K562 (cell line): ENCODE measurements around the gene UNC13A. TPM values are rescaled to one million over a fixed set of nuclear protein-coding genes. Genes with fewer than 3 reads are reported as not detected.

Source experiments
- ATAC-seq: fragments of 200-7000 bp; cut with Tn5 transposase; 3 replicates; pipeline ENCODE4 v1.9.1; 2020; ENCODE audit warnings: moderate library complexity
- BruUV-seq: library from RNA; stranded (reverse); fragments of 400-500 nt; replicated peaks from 2 replicates; lab custom pipeline; 2021; lab: Mats Ljungman, UMichigan
- CTCF ChIA-PET: fragments of 300-600 bp; formaldehyde crosslinking; extraction: SDS; loops from one replicate; lab custom pipeline; 2021; ENCODE audit warnings: low intra/inter-chr PET ratio; lab: Yijun Ruan, JAX
- POLR2A ChIA-PET: fragments of 300-600, 350-650 bp; sonication (Branson Sonifier 250); formaldehyde crosslinking; extraction: SDS; loops from one replicate; lab custom pipeline; 2021; ENCODE audit warnings: antibody characterized with exemption, inconsistent platforms; lab: Yijun Ruan, JAX
- DNase-seq, 4 experiments: peaks; one replicate each; pipeline versions ENCODE4 v3.0.0 to v3.0.0-alpha.2; 2011 to 2018; ENCODE audit warnings: low spot score in 3 of 4, mixed read lengths in 3 of 4; ENCODE audit errors: extremely low read depth in 1 of 4
- FAIRE-seq: peaks from 2 replicates; lab custom pipeline; 2011; peaks lifted over from hg19 to GRCh38; lab: Jason Lieb, UNC
- H2AFZ ChIP-seq: 2 replicates; pipeline ENCODE4 v1.6.0; 2011; ENCODE audit warnings: low read depth, low read length, control low read depth, inconsistent platforms
- H3K27ac ChIP-seq: fragments of 200-600 bp; 3 replicates; pipeline ENCODE4 v1.8.0; 2011; ENCODE audit warnings: low read depth, mild to moderate bottlenecking, control low read depth, inconsistent platforms, low read length, moderate library complexity, mixed read lengths; ENCODE audit errors: extremely low read depth
- H3K27me3 ChIP-seq, 2 experiments: fragments of 300-600 bp in 1 of 2; 2 replicates in 1 of 2; 3 replicates in 1 of 2; pipeline versions ENCODE4 v1.6.0 to v1.8.0; 2011; ENCODE audit warnings: inconsistent platforms in 2 of 2, low read length in 2 of 2, mild to moderate bottlenecking in 1 of 2, mixed read lengths in 1 of 2, moderate library complexity in 1 of 2; ENCODE audit not compliant: control insufficient read depth in 2 of 2, insufficient read depth in 2 of 2
- H3K36me3 ChIP-seq: fragments of 300-600 bp; 3 replicates; pipeline ENCODE4 v1.8.0; 2011; ENCODE audit warnings: mild to moderate bottlenecking, low read length, inconsistent platforms; ENCODE audit not compliant: control insufficient read depth, insufficient read depth
- H3K4me1 ChIP-seq, 2 experiments: fragments of 200-600 bp in 1 of 2; replicated peaks in 1 of 2; 2 replicates in 1 of 2; 3 replicates in 1 of 2; pipeline versions ENCODE4 v1.5.1 to v1.8.0; 2011; ENCODE audit warnings: inconsistent platforms in 2 of 2, low read length in 2 of 2, mild to moderate bottlenecking in 1 of 2, mixed read lengths in 1 of 2, moderate library complexity in 1 of 2; ENCODE audit not compliant: control insufficient read depth in 2 of 2, insufficient read depth in 2 of 2
- H3K4me2 ChIP-seq: 2 replicates; pipeline ENCODE4 v1.6.1; 2011; ENCODE audit warnings: low read length, control low read depth, inconsistent platforms, mixed read lengths; ENCODE audit not compliant: insufficient read depth
- H3K4me3 ChIP-seq: fragments of 200-600 bp; sonication (generic), shearing (Covaris generic); 2 replicates; pipeline ENCODE4 v1.5.1; 2016; ENCODE audit warnings: control low read depth, inconsistent platforms
- H3K79me2 ChIP-seq: fragments of 200-600 bp; 3 replicates; pipeline ENCODE4 v1.8.0; 2011; ENCODE audit warnings: low read length, inconsistent platforms; ENCODE audit not compliant: control insufficient read depth, insufficient read depth
- H3K9ac ChIP-seq, 2 experiments: 2 replicates each; pipeline versions ENCODE4 v1.6.0 to v1.6.1; 2011; ENCODE audit warnings: low read depth in 2 of 2, low read length in 2 of 2, control low read depth in 1 of 2, inconsistent platforms in 1 of 2, mild to moderate bottlenecking in 1 of 2, mixed read lengths in 1 of 2; ENCODE audit not compliant: insufficient read depth in 1 of 2
- H3K9me1 ChIP-seq: one replicate; pipeline ENCODE4 v1.6.0; 2011; ENCODE audit warnings: inconsistent platforms, mild to moderate bottlenecking, low read length, moderate library complexity; ENCODE audit not compliant: control insufficient read depth, insufficient read depth
- H3K9me3 ChIP-seq: replicated peaks from 2 replicates; pipeline ENCODE4 v1.5.1; 2011; ENCODE audit warnings: low read depth, low read length, inconsistent platforms; ENCODE audit not compliant: control insufficient read depth, insufficient read depth
- H4K20me1 ChIP-seq: replicated peaks from 2 replicates; pipeline ENCODE4 v1.6.1; 2011; ENCODE audit warnings: low read length, inconsistent platforms, mixed read lengths; ENCODE audit not compliant: control insufficient read depth, insufficient read depth
- AFF4 ChIP-seq: sonication (generic); formaldehyde crosslinking; IDR thresholded peaks from 2 replicates; pipeline ENCODE4 v1.8.0; 2023; ENCODE audit warnings: mild to moderate bottlenecking, missing genetic modification reagents
- BACH1 ChIP-seq: fragments of 200-800 bp; sonication (Bioruptor generic); IDR thresholded peaks from 2 replicates; pipeline ENCODE4 v1.6.1; 2016; ENCODE audit warnings: missing genetic modification characterization, missing compliant biosample characterization
- GTF2B ChIP-seq: IDR thresholded peaks from 2 replicates; pipeline ENCODE4 v1.6.1; 2011; ENCODE audit not compliant: insufficient read length; ENCODE audit errors: extremely low read depth
- HDAC6 ChIP-seq: IDR thresholded peaks from 2 replicates; pipeline ENCODE4 v1.6.1; 2012; ENCODE audit warnings: low read depth, mild to moderate bottlenecking, control low read depth, inconsistent platforms, low read length, moderate library complexity
- MAFG ChIP-seq: fragments of 450-650 bp; conservative IDR thresholded peaks from 2 replicates; pipeline ENCODE4 v1.6.1; 2016; ENCODE audit warnings: missing genetic modification characterization, missing compliant biosample characterization
- PTBP1 ChIP-seq: fragments of 200-400 bp; formaldehyde crosslinking; IDR thresholded peaks from 2 replicates; pipeline ENCODE4 v1.6.1; 2017; ENCODE audit warnings: low read depth, low read length
- RCOR1 ChIP-seq, 2 experiments: IDR thresholded peaks; 2 replicates each; pipeline ENCODE4 v1.6.1; 2012; ENCODE audit warnings: low read depth in 2 of 2, low read length in 2 of 2, borderline replicate concordance in 1 of 2, improper control_type of control experiment in 1 of 2
- SP2 ChIP-seq: IDR thresholded peaks from 2 replicates; pipeline ENCODE4 v1.6.1; 2011; ENCODE audit warnings: mild to moderate bottlenecking, low read depth, low read length, moderate library complexity; ENCODE audit not compliant: poor library complexity, severe bottlenecking; ENCODE audit errors: extremely low read depth
- TAF7 ChIP-seq: fragments of 450-650 bp; IDR thresholded peaks from 2 replicates; pipeline ENCODE4 v1.6.1; 2016; ENCODE audit warnings: missing genetic modification characterization, missing compliant biosample characterization
- TRIM25 ChIP-seq: fragments of 450-650 bp; IDR thresholded peaks from 2 replicates; pipeline ENCODE4 v1.7.0; 2016; ENCODE audit warnings: borderline replicate concordance
- ZFP1 ChIP-seq: fragments of 450-650 bp; formaldehyde crosslinking; IDR thresholded peaks from 2 replicates; pipeline ENCODE4 v1.4.0; 2020; ENCODE audit warnings: mild to moderate bottlenecking, mixed read lengths
- ZNF212 ChIP-seq: fragments of 450-650 bp; formaldehyde crosslinking; IDR thresholded peaks from 2 replicates; pipeline ENCODE4 v1.4.0; 2020; ENCODE audit warnings: mild to moderate bottlenecking
- ZNF668 ChIP-seq: fragments of 250-450 bp; sonication (Bioruptor Pico); IDR thresholded peaks from 2 replicates; pipeline ENCODE4 v1.8.0; 2022; ENCODE audit warnings: mild to moderate bottlenecking, inconsistent platforms
- WGBS: fragments of 100-300 bp; shearing (Covaris generic); methylation state at CpG from one replicate; pipeline ENCODE4 v1.1.6; 2016; ENCODE audit warnings: low coverage, mixed read lengths; ENCODE audit not compliant: insufficient coverage; ENCODE audit errors: missing lambda C conversion rate; 5-methylcytosine and 5-hydroxymethylcytosine counted together
- in situ Hi-C: fragments of 300-500 bp; cut with MboI; formaldehyde crosslinking; loops from 4 replicates; pipeline ENCODE4 v1.15.0; 2018; ENCODE audit warnings: inconsistent platforms, mixed read lengths
- intact Hi-C: fragments of 100-400 bp; cut with micrococcal nuclease; formaldehyde crosslinking; loops from 2 replicates; pipeline ENCODE4 v1.14.2; 2022
- polyA plus RNA-seq, 8 experiments: library from polyadenylated mRNA; depleted of rRNA in 4 of 8; stranded (reverse) in 5 of 8; unstranded in 3 of 8; fragments of >200 nt; fragmentation: Nextera tagmentation in 2 of 8; fragmentation: Illumina TruSeq in 1 of 8; extraction: Ambion mirVana in 2 of 8; extraction: Trizol in 1 of 8; gene quantifications; 2 replicates each; pipeline versions ENCODE4 v1.2.1 to v1.2.3, GENCODE V29; 2011 to 2014; ENCODE audit warnings: inconsistent platforms in 1 of 8, missing spikeins in 1 of 8
- total RNA-seq, 7 experiments: library from RNA; depleted of rRNA in 6 of 7; stranded (reverse); fragments of >200 nt in 6 of 7; fragmentation: Illumina TruSeq in 2 of 7; extraction: Trizol in 2 of 7; gene quantifications; 2 replicates each; pipeline versions ENCODE4 v1.2.1 to v1.2.3, GENCODE V29; 2011 to 2021; ENCODE audit warnings: low replicate concordance in 1 of 7

Gene UNC13A
- total and polyA plus RNA-seq, 9 of the 15 experiments (the other 6 are each of a cell fraction or from before 2014, with no cell fraction given): 0.03 to 1.0 (median 0.25) TPM

GRCh38 chr19:17623224-17623935 lies 64.8 kb downstream of the UNC13A start (continued):
- TF ChIP-seq TRIM25 (no peak), ZNF212 (CRISPR knock-in tag) (no peak), TAF7 (tag) (no peak)

GRCh38 chr19:17620696-17621095 lies 67.5 kb downstream of the UNC13A start:
- POLR2A ChIA-PET: interaction anchor here (1.3 kb wide), 1 partner anchor 14 kb away, joined by 4 read pairs; no protein-coding TSS in a partner anchor
- H2AFZ ChIP-seq: no peak overlapping the region
- FAIRE-seq: no peak

More at GRCh38 chr19:17620696-17621095, 67.5 kb downstream of the UNC13A start:
- 0% methylated on average over 1 of the region's 1 CpG for WGBS
- no peak overlapping the region for H3K4me3 ChIP-seq
- no peaks in the 10 kb centered on the region; a peak in 1 of 5 replicates for H3K27me3 ChIP-seq
- peaks cover 8% of the 10 kb centered on the region; the same call in 1 of the 2 replicates for H3K9me3 ChIP-seq
- no peak for DNase-seq
- no TSS peak for BruUV-seq
- no peak overlapping the region for H3K4me2 ChIP-seq
- intact Hi-C loops: no loop called here
- peaks cover 5% of the 10 kb centered on the region for H4K20me1 ChIP-seq
- H3K9ac ChIP-seq: no peak overlapping the region
- ATAC-seq: no peak
- H3K27ac ChIP-seq: no peak overlapping the region
- peaks cover 3% of the 10 kb centered on the region for H3K9me1 ChIP-seq
- no peaks in the 10 kb centered on the region for H3K36me3 ChIP-seq
- in situ Hi-C loops: no loop called here
- CTCF ChIA-PET: no interaction called here
- H3K4me1 ChIP-seq: peaks cover 2 to 20% of the 10 kb centered on the region in 2 experiments; a peak in 4 of 5 replicates
- no peaks in the 10 kb centered on the region for H3K79me2 ChIP-seq
- TF ChIP-seq AFF4 (CRISPR knock-in tag): no peak
- TF ChIP-seq HDAC6: no peak
- TF ChIP-seq ZNF668 (CRISPR knock-in tag): no peak
- no peak for TF ChIP-seq ZFP1
- no peak for TF ChIP-seq BACH1 (tag)
- TF ChIP-seq SP2: no peak
- TF ChIP-seq GTF2B: no peak
- TF ChIP-seq RCOR1 (IDR thresholded peaks at IDR 0.05; ENCODE audit: borderline replicate concordance in 1 of 2, low read depth in 2 of 2, low read length in 2 of 2): no peak
- no peak for TF ChIP-seq PTBP1
- TF ChIP-seq MAFG (tag): no peak
